HepG2 (cell line): Measurements from ENCODE around the gene GLCE.

Source experiments
- CC2D1A ChIP-seq: sonication (generic); formaldehyde crosslinking; IDR thresholded peaks from 2 replicates; pipeline ENCODE4 v1.8.1; 2023; ENCODE audit warnings: mild to moderate bottlenecking, missing genetic modification reagents
- CTCF ChIP-seq: sonication (generic); formaldehyde crosslinking; IDR thresholded peaks from 2 replicates; pipeline ENCODE4 v1.5.0; 2020; ENCODE audit warnings: mild to moderate bottlenecking, missing genetic modification reagents, moderate library complexity
- EP300 ChIP-seq, 3 experiments: sonication (generic) in 1 of 3; formaldehyde crosslinking in 1 of 3; IDR thresholded peaks; 2 replicates each; pipeline versions ENCODE4 v1.5.1 to v1.6.1; 2011 to 2020; ENCODE audit warnings: low read depth in 2 of 3, low read length in 2 of 3, borderline replicate concordance in 1 of 3, improper control_type of control experiment in 1 of 3, mild to moderate bottlenecking in 1 of 3, missing genetic modification reagents in 1 of 3, moderate library complexity in 1 of 3

GRCh38 chr15:69288531-69289341, 128.3 kb downstream of the GLCE start:
- TF ChIP-seq EP300 (IDR thresholded peaks at IDR 0.05; ENCODE audit: low read depth in 2 of 2, low read length in 2 of 2) (no peak), EP300 (CRISPR knock-in tag; IDR thresholded peaks at IDR 0.05; ENCODE audit: borderline replicate concordance) (no peak), CTCF (CRISPR knock-in tag) (no peak), CC2D1A (CRISPR knock-in tag) (no peak)
